A549 (cell line): Measurements from ENCODE around the gene SV2C. TPM values are rescaled to one million over a fixed set of nuclear protein-coding genes. Genes with fewer than 3 reads are reported as not detected.

Experiments used
- ATAC-seq, 2 experiments: fragments of 200-7000 bp in 1 of 2; fragments of >200 bp in 1 of 2; cut with Nextera tagmentation in 1 of 2; cut with Tn5 transposase in 1 of 2; 3 replicates each; pipeline versions ENCODE4 v1.8.0 to v1.9.1; 2018 to 2020; ENCODE audit warnings: mild to moderate bottlenecking in 1 of 2, moderate library complexity in 1 of 2
- CTCF ChIA-PET: fragments of 300-600 bp; sonication (Branson Sonifier 250); formaldehyde crosslinking; extraction: SDS; loops from one replicate; lab custom pipeline; 2021; ENCODE audit warnings: antibody characterized with exemption, inconsistent platforms; lab: Yijun Ruan, JAX
- POLR2A ChIA-PET: fragments of 350-600 bp; formaldehyde crosslinking; extraction: SDS; loops from one replicate; lab custom pipeline; 2021; ENCODE audit warnings: antibody characterized with exemption, inconsistent platforms; lab: Yijun Ruan, JAX
- DNase-seq, 2 experiments: peaks; one replicate each; pipeline versions ENCODE4 v3.0.0 to v3.0.0-alpha.2; 2011 to 2016; ENCODE audit warnings: low read depth in 1 of 2, low spot score in 1 of 2
- FAIRE-seq: peaks from 2 replicates; lab custom pipeline; 2011; peaks lifted over from hg19 to GRCh38; lab: Jason Lieb, UNC
- H3K27ac ChIP-seq, 2 experiments: fragments of >200 bp; sonication (Bioruptor Twin); formaldehyde crosslinking; 3 replicates each; pipeline ENCODE4 v1.5.1; 2016 to 2017
- H3K4me1 ChIP-seq: fragments of >200 bp; sonication (Bioruptor Twin); formaldehyde crosslinking; 3 replicates; pipeline ENCODE4 v1.6.1; 2016
- H3K4me2 ChIP-seq: fragments of >200 bp; sonication (Bioruptor Twin); formaldehyde crosslinking; 3 replicates; pipeline ENCODE4 v1.6.1; 2016
- H3K4me3 ChIP-seq: fragments of >200 bp; sonication (Bioruptor Twin); formaldehyde crosslinking; 3 replicates; pipeline ENCODE4 v1.5.1; 2016
- H3K9me3 ChIP-seq: fragments of >200 bp; sonication (Bioruptor Twin); formaldehyde crosslinking; 3 replicates; pipeline ENCODE4 v1.6.1; 2016
- CHD2 ChIP-seq: fragments of 150-350 bp; IDR thresholded peaks from 2 replicates; pipeline ENCODE4 v1.6.1; 2014; ENCODE audit warnings: low read length; ENCODE audit not compliant: partially characterized antibody
- CTCF ChIP-seq: fragments of >200 bp; sonication (Bioruptor Twin); formaldehyde crosslinking; IDR thresholded peaks from 3 replicates; pipeline ENCODE4 v1.5.1; 2016
- EHMT2 ChIP-seq: fragments of 200-600 bp; sonication (generic); IDR thresholded peaks from 2 replicates; pipeline ENCODE4 v1.6.1; 2016; ENCODE audit warnings: antibody characterized with exemption, low read depth, mild to moderate bottlenecking, moderate library complexity
- ESRRA ChIP-seq: fragments of 150-350 bp; IDR thresholded peaks from 2 replicates; pipeline ENCODE4 v1.6.1; 2014; ENCODE audit warnings: mild to moderate bottlenecking, low read length, borderline replicate concordance
- FOSL2 ChIP-seq, 2 experiments: fragments of 450-650 bp in 1 of 2; fragments of >200 bp in 1 of 2; sonication (Bioruptor Twin) in 1 of 2; formaldehyde crosslinking; IDR thresholded peaks; 2 replicates each; pipeline versions ENCODE4 v1.5.0 to v1.6.1; 2016 to 2020; ENCODE audit warnings: mild to moderate bottlenecking in 1 of 2, moderate library complexity in 1 of 2
- FOXS1 ChIP-seq: fragments of 250-450 bp; sonication (Bioruptor Pico); IDR thresholded peaks from 2 replicates; pipeline ENCODE4 v1.5.0; 2020; ENCODE audit warnings: mild to moderate bottlenecking, moderate library complexity
- GATA3 ChIP-seq: IDR thresholded peaks from 2 replicates; pipeline ENCODE4 v1.6.1; 2012; ENCODE audit warnings: borderline replicate concordance
- HES2 ChIP-seq: fragments of >200 bp; sonication (Bioruptor Twin); formaldehyde crosslinking; IDR thresholded peaks from 2 replicates; pipeline ENCODE4 v1.6.1; 2016
- HEYL ChIP-seq: fragments of 250-450 bp; sonication (Bioruptor Pico); IDR thresholded peaks from 2 replicates; pipeline ENCODE4 v1.8.0; 2021; ENCODE audit warnings: mild to moderate bottlenecking, moderate library complexity
- HMGXB4 ChIP-seq: fragments of 250-450 bp; sonication (Bioruptor Pico); IDR thresholded peaks from 2 replicates; pipeline ENCODE4 v1.5.0; 2021; ENCODE audit warnings: mild to moderate bottlenecking, moderate library complexity, borderline replicate concordance
- HOXA7 ChIP-seq: fragments of 250-450 bp; sonication (Bioruptor Pico); IDR thresholded peaks from 2 replicates; pipeline ENCODE4 v1.5.0; 2020; ENCODE audit warnings: mild to moderate bottlenecking, moderate library complexity
- HOXB13 ChIP-seq: fragments of 250-450 bp; sonication (Bioruptor Pico); IDR thresholded peaks from 2 replicates; pipeline ENCODE4 v1.5.0; 2020; ENCODE audit warnings: low read depth, mild to moderate bottlenecking, moderate library complexity
- MAZ ChIP-seq: fragments of 150-350 bp; IDR thresholded peaks from 2 replicates; pipeline ENCODE4 v1.6.1; 2014; ENCODE audit warnings: antibody characterized with exemption, low read depth, low read length, borderline replicate concordance
- NPAS2 ChIP-seq: fragments of 250-450 bp; sonication (Bioruptor Pico); IDR thresholded peaks from 2 replicates; pipeline ENCODE4 v1.8.0; 2022; ENCODE audit warnings: mild to moderate bottlenecking, moderate library complexity, borderline replicate concordance
- NR3C1 ChIP-seq: fragments of >200 bp; sonication (Bioruptor Twin); formaldehyde crosslinking; IDR thresholded peaks from 3 replicates; pipeline ENCODE4 v1.6.1; 2017
- PBX3 ChIP-seq: IDR thresholded peaks from 2 replicates; pipeline ENCODE4 v1.6.1; 2012
- RAD21 ChIP-seq, 2 experiments: fragments of >200 bp in 1 of 2; sonication (Bioruptor Twin) in 1 of 2; formaldehyde crosslinking in 1 of 2; IDR thresholded peaks in 1 of 2; conservative IDR thresholded peaks in 1 of 2; 2 replicates in 1 of 2; 3 replicates in 1 of 2; pipeline ENCODE4 v1.6.1; 2012 to 2018; ENCODE audit warnings: inconsistent platforms in 1 of 2
- REST ChIP-seq: fragments of 200-600 bp; sonication (generic); IDR thresholded peaks from 2 replicates; pipeline ENCODE4 v1.6.1; 2016; ENCODE audit warnings: antibody characterized with exemption, mild to moderate bottlenecking, moderate library complexity
- RFX5 ChIP-seq: fragments of 450-650 bp; IDR thresholded peaks from 2 replicates; pipeline ENCODE4 v1.7.1; 2014; ENCODE audit warnings: antibody characterized with exemption, mild to moderate bottlenecking, moderate library complexity
- RNF2 ChIP-seq: fragments of 200-600 bp; sonication (generic); IDR thresholded peaks from 2 replicates; pipeline ENCODE4 v1.6.1; 2016; ENCODE audit warnings: low read depth, mild to moderate bottlenecking, antibody characterized with exemption, moderate library complexity, borderline replicate concordance
- SMC3 ChIP-seq: fragments of >200 bp; sonication (Bioruptor Twin); formaldehyde crosslinking; IDR thresholded peaks from 3 replicates; pipeline ENCODE4 v1.6.1; 2018; ENCODE audit warnings: inconsistent platforms
- TP53 ChIP-seq: fragments of 250-450 bp; sonication (Bioruptor Pico); IDR thresholded peaks from 2 replicates; pipeline ENCODE4 v1.5.0; 2021; ENCODE audit warnings: mild to moderate bottlenecking, moderate library complexity
- USF2 ChIP-seq: fragments of 450-650 bp; IDR thresholded peaks from 2 replicates; pipeline ENCODE4 v1.6.1; 2014; ENCODE audit warnings: antibody characterized with exemption
- ZFP36 ChIP-seq: fragments of 450-650 bp; IDR thresholded peaks from 2 replicates; pipeline ENCODE4 v1.6.1; 2014; ENCODE audit warnings: borderline replicate concordance; ENCODE audit not compliant: partially characterized antibody
- ZNF302 ChIP-seq: fragments of 250-450 bp; sonication (Bioruptor Pico); IDR thresholded peaks from 2 replicates; pipeline ENCODE4 v1.9.0; 2021; ENCODE audit warnings: inconsistent platforms, mild to moderate bottlenecking, moderate library complexity
- WGBS: methylation state at CpG from one replicate; pipeline ENCODE4 v1.1.6; 2017; ENCODE audit errors: missing lambda C conversion rate; 5-methylcytosine and 5-hydroxymethylcytosine counted together
- polyA plus RNA-seq, 4 experiments: library from polyadenylated mRNA; depleted of rRNA in 3 of 4; stranded (reverse); fragments of >200 nt; fragmentation: RNase III in 1 of 4; extraction: RNeasy Plus Mini Kit Qiagen cat#74134 plus additional on column Dnase treatment in 1 of 4; gene quantifications; 2 replicates in 3 of 4; 3 replicates in 1 of 4; pipeline ENCODE4 v1.2.3, GENCODE V29; 2011 to 2017

SV2C gene
- polyA plus RNA-seq, 2 of the 4 experiments (the other 2 are of a cell fraction) = not detected

GRCh38 chr5:76364226-76364589 is 281.0 kb downstream of the SV2C start:
- Histone ChIP-seq H3K27ac (no peak overlapping the region), H3K4me3 (no peak overlapping the region), H3K4me1 (peaks cover 5% of the 10 kb centered on the region), H3K4me2 (no peak overlapping the region), H3K9me3 (no peaks in the 10 kb centered on the region)
- ChIA-PET CTCF (no interaction called here), POLR2A (no interaction called here)
- no peak for FAIRE-seq
- no peak for TF ChIP-seq SMC3
- TF ChIP-seq USF2 = no peak
- no peak for TF ChIP-seq ZNF302 (CRISPR knock-in tag)
- no peak for TF ChIP-seq CHD2
- no peak for TF ChIP-seq ESRRA
- TF ChIP-seq FOSL2 (IDR thresholded peaks at IDR 0.05) = no peak
- no peak for TF ChIP-seq FOSL2 (CRISPR knock-in tag; IDR thresholded peaks at IDR 0.05)
- TF ChIP-seq CTCF = no peak
- no peak for TF ChIP-seq RFX5
- TF ChIP-seq FOXS1 (CRISPR knock-in tag) = no peak
- WGBS = 91% methylated on average over 2 of the region's 2 CpGs
- no peak for ATAC-seq
- no peak for DNase-seq

- TF ChIP-seq HEYL (CRISPR knock-in tag) (no peak), TP53 (CRISPR knock-in tag) (no peak), CHD2 (no peak), PBX3 (no peak), HOXB13 (CRISPR knock-in tag) (no peak), RNF2 (no peak), MAZ (no peak), EHMT2 (no peak), ESRRA (no peak), NR3C1 (no peak), RAD21 (conservative IDR thresholded peaks at IDR 0.05 in 1 of 2, IDR thresholded peaks at IDR 0.05 in 1 of 2) (no peak), HOXA7 (CRISPR knock-in tag) (no peak), HES2 (no peak)
- DNase-seq (no peak), ATAC-seq (no peak), FAIRE-seq (no peak)
- CTCF ChIA-PET = no interaction called here
- POLR2A ChIA-PET = no interaction called here
- Histone ChIP-seq H3K27ac (no peak overlapping the region), H3K4me1 (peaks cover 7% of the 10 kb centered on the region), H3K4me3 (no peak overlapping the region), H3K4me2 (no peak overlapping the region), H3K9me3 (no peaks in the 10 kb centered on the region)
Measured at GRCh38 chr5:76365561-76365960, 282.4 kb downstream of the SV2C start.

GRCh38 chr5:76366596-76366995 is 283.4 kb downstream of the SV2C start:
- Histone ChIP-seq H3K9me3 (no peaks in the 10 kb centered on the region), H3K27ac (no peak overlapping the region), H3K4me1 (peaks cover 9% of the 10 kb centered on the region), H3K4me3 (no peak overlapping the region), H3K4me2 (no peak overlapping the region)
- FAIRE-seq = no peak
- no peak for DNase-seq
- CTCF ChIA-PET = no interaction called here
- ATAC-seq = no peak
- POLR2A ChIA-PET = no interaction called here
- WGBS = 78% methylated on average over 2 of the region's 2 CpGs
- TF ChIP-seq GATA3 (no peak), ZFP36 (no peak), NPAS2 (CRISPR knock-in tag) (no peak), REST (no peak), FOSL2 (IDR thresholded peaks at IDR 0.05) (no peak), FOSL2 (CRISPR knock-in tag; IDR thresholded peaks at IDR 0.05) (no peak), HMGXB4 (CRISPR knock-in tag) (no peak), MAZ (no peak)
